Stimulated activated CD4-positive, alpha-beta T cell treated with anti-CD3 and anti-CD28 coated beads, Interleukin-12 subunit alpha, Interleukin-12 subunit beta, amount 100 ng/mL, for 24 hours (primary cell): ENCODE data around the gene SSBP2.
"Not testable (repeated sequence)": the region's sequence is repeated elsewhere in the genome, so short reads cannot be mapped to it uniquely, and the experiment has no call there.

ENCODE experiments used
- DNase-seq, 2 experiments: peaks; one replicate each; pipeline ENCODE4 v3.0.0-alpha.2; 2020; ENCODE audit warnings: low read depth in 2 of 2

SSBP2 gene

GRCh38 chr5:81739291-81739690 lies 11.6 kb downstream of the SSBP2 start:
- no peak for DNase-seq

DNA sequence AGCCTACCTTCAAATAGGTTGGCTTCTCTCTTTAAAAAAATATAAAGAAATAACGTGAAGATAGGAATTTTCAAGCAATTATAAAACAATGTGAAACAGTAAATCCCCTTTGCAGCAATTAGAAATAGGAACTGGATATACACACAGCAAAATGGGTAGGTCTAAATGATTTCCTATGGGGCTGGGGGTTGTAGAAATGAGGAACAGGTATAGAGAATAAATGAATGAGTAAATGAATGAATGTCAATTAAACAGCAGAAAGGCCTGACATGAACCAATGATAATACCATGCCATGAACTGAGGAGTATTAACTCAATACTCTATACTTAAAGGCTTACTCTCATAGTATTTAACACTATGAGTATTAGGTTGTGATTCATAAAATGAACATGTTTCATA lies 21.6 kb downstream of the SSBP2 start:
- DNase-seq, result no peak

- no peak for DNase-seq
Measured at GRCh38 chr5:81728301-81728700, 22.6 kb downstream of the SSBP2 start.

DNA sequence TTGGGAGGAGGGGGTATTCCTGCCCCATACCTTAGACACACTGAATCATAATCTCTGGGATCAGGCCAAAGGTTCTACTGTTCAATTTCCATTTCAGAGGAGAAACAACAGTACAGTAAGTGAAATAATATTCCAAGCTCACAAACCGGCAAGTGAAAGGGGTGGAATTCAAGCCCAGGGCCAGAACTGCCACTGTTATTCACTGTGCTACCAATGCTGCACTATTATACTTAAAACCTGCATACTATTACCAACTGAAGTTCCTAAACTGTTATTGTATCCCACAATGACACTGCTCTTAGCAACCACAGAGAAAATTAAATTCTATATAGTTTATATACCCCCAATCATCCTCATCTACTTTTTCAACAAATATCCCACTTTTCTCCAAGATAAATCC lies 24.6 kb downstream of the SSBP2 start:
- DNase-seq, result no peak

GRCh38 chr5:81724571-81724970 lies 26.3 kb downstream of the SSBP2 start:
- DNase-seq, result no peak

- DNase-seq, result no peak
Measured at GRCh38 chr5:81724108-81724507, 26.8 kb downstream of the SSBP2 start.

- no peak for DNase-seq
Measured at GRCh38 chr5:81721049-81721448, 29.8 kb downstream of the SSBP2 start.

GRCh38 chr5:81719743-81720345 lies 31.1 kb downstream of the SSBP2 start:
- DNase-seq, result no peak

DNA sequence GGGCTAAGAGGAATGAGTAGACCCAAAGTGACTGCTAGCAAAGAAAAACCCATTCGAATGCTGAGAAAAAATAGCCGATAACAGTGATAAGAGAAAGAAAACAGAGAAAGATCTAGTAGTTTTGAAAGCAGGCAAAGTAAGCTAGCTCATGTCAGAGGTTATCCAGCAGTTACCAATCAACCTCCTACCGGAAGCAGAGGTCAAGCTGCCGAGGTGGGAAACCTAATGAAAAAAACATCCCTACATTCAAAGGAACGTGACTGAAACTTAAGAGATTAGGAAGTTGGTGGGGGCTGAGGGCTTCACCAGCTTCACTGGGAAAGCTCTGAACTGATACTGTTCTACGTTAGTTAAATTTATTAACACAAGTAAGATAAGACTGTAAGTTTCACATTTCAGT lies 32.6 kb downstream of the SSBP2 start:
- DNase-seq, result no peak

- no peak for DNase-seq
Measured at GRCh38 chr5:81717860-81718259, 33.0 kb downstream of the SSBP2 start.

DNA sequence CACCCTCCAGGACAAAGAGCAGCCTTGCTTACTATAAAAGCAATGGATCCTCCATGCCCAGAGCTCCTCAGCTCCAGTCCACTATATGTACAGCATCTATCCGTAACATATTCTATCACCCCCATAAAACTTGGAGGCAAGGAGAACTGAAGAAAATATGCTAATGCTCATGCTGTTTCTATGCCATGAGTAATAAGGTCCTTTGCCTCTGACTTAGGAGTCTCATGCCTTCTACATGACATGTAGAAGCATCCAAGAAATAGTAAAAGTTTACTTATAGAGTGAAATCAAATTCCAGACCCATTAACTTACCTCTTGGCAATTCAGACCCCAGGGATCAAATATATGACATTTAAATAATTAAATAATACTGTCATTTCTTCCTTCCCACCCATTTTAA lies 33.7 kb downstream of the SSBP2 start:
- DNase-seq, result no peak

DNA sequence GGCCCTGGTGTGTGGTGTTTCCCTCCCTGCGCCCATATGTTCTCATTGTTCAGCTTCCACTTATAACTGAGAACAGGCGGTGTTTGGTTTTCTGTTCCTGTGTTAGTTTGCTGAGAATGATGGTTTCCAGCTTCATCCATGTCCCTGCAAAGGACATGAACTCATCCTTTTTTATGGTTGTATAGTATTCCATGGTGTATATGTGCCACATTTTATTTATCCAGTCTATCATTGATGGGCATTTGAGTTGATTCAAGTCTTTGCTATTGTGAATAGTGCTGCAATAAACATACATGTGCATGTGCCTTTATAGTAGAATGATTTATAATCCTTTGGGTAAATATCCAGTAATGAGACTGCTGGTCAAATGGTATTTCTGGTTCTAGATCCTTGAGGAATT lies 36.8 kb downstream of the SSBP2 start:
- DNase-seq, result not testable (repeated sequence)

GRCh38 chr5:81708889-81709288 lies 42.0 kb downstream of the SSBP2 start:
- DNase-seq, result no peak

- no peak for DNase-seq
Measured at GRCh38 chr5:81703840-81704239, 47.1 kb downstream of the SSBP2 start.

DNA sequence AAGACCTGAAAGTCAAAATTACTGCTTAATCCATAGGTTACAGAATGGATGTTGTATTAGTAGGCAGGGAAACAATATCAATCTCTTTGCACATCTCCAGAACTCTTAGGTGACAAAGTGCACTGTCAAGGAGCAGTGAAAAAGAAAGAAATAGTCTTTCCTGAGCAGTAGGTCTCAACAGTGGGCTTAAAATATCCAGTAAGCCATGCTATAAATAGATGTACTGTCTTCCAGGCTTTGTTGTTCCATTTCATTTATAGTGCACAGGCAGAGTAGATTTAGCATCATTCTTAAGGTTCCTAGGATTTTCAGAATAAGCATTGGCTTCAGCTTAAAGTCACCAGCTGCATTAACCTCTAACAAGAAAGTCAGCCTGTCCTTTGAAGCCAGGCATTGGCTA lies 50.7 kb downstream of the SSBP2 start:
- no peak for DNase-seq

DNA sequence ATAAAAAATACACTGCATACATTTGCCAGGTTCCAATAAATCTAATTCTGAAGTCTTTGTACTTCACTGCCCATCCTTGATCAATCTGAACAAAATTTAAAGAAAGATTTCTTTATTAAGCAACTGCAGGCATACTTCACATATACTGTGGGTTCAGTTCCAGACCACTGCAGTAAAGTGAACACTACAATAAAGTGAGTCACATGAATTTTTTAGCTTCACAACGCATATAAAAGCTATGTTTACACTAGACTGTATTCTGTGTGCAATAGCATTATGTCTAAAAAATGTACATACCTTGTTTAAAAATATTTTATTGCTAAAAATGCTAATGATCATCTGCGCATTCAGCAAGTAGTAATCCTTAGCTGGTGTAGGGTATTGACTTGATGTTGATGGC lies 52.1 kb downstream of the SSBP2 start:
- no peak for DNase-seq

DNA sequence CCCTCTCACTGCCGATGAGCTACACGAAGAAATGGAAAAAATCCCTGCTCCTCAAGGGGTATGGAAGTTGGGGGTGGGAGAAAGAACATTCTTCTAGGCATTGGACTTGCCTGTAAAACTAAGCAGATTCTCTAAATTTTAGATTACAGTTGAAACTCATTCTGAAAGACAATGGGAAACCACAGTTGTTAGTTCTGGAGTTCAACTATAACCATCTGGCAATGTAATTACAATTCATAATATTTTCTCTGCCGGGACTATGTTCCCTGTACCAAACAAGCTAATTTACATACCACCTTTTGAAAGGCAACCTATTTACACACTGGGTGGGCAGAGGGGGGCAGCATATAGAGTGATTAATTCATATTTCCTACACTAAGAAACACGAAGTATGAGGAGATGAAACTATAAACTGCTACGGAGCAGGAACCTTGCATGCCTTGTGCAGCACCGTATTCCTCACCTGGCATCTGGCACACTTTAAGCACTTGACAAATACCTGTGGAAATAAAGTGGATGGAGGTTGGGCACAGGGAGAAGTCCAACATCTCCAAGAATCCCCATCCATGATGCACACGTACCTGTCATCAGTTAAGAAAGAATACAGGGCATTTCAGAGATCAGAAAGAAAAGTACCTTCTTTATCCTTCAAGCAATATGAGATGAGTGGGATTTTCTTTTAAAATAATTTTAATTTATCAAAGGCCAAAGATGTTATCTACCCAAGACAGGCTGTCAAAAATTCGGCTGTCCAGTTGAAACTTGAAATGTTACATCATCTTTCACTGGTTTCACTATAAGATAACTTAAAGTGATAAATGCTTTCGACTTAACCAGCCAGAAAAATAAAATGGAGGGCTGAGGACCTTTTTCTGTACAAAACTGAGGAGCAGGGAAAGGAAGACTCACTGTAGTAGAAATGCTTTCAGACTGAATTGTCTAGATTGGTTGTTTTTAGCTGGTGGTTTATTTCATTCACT lies 54.2 kb downstream of the SSBP2 start:
- no peak for DNase-seq

DNA sequence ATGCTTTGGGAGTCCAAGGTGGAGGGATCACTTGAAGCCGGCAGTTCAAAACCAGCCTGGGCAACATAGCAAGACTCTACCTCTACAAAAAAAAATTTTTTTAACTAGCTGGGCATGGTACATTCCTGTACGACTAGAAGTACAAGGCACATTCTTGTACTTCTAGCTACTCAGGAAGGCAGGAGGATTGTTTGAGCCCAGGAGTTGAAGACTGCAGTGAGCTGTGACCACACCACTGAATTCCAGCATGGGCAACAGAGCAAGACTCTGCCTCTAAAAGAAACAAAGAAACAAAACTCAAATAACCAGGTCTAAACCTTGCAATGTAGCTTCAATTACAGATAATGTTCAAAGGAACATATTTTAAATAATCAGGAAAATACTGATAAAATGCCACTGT lies 56.2 kb downstream of the SSBP2 start:
- DNase-seq, result no peak

- no peak for DNase-seq
Measured at GRCh38 chr5:81688215-81688614, 62.7 kb downstream of the SSBP2 start.

DNA sequence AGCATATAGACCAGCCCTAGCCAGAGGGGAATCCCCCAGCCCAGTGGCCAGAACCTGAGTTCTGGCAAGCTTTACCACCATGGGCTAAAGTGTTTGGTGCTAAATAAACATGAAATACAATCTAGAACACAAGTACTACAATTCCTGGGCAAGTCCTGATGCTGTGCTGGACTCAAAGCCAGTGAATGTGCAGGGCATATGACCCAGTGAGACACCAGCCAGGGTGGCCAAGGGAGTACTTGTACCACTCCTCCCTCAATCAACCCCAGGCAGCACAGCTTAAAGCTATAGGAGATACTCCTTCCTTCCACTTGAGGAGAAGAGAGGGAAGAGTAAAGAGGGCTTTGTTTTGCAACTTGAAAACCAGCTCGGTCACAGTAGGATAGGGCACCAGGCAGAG lies 63.6 kb downstream of the SSBP2 start:
- DNase-seq, result no peak

GRCh38 chr5:81685471-81685870 lies 65.4 kb downstream of the SSBP2 start:
- no peak for DNase-seq

DNA sequence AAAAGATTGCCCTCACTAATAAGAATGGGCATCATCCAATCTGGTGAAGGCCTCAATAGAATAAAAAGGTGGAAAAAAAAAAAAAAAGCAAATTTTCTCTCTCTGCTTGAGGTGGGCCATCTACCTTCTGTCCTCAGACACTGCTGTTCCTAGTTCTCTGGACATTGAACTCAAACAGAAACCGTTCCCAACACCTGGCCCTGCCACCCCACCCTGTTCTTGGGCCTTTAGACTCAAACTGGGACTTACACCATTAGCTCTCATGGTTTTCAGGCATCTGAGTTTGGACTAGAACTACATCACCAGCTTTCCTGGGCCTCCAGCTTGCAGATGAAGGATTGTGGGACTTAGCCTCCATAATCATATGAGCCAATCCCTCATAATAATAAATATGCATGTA lies 71.0 kb downstream of the SSBP2 start:
- DNase-seq, result no peak

GRCh38 chr5:81675420-81675819 lies 75.5 kb downstream of the SSBP2 start:
- no peak for DNase-seq
